Measurements from ENCODE around the gene MYRIP. TPM values are rescaled to one million over a fixed set of nuclear protein-coding genes. Genes with fewer than 3 reads are reported as not detected.

MYRIP gene
- polyA plus RNA-seq, 3 donors = not detected

GRCh38 chr3:39978308-39978707 lies 168.9 kb downstream of the MYRIP start:
- peaks cover 0 to 4% (median 2%) of the 10 kb centered on the region in 7 donors for H3K9me3 Mint-ChIP-seq
- Histone ChIP-seq H3K9ac (ENCODE audit: insufficient read depth, low read length, poor library complexity, severe bottlenecking) (no peak overlapping the region), H3K4me2 (replicated peaks; ENCODE audit: extremely low read depth, low read length, poor library complexity, severe bottlenecking) (no peak overlapping the region), H3K4me3 (replicated peaks in 1 of 3; ENCODE audit: low read depth in 2 of 3, low read length in 3 of 3) (no peak overlapping the region), H3K79me2 (ENCODE audit: insufficient read depth, low read length) (no peaks in the 10 kb centered on the region), H2AFZ (ENCODE audit: insufficient read depth, low read depth, low read length, poor library complexity, severe bottlenecking) (no peak overlapping the region), H3K9me3 (replicated peaks in 1 of 2; ENCODE audit: control insufficient read depth in 1 of 2, insufficient read depth in 1 of 2, low read length in 2 of 2) (no peaks in the 10 kb centered on the region), H3K27me3 (ENCODE audit: control insufficient read depth in 2 of 2, insufficient read depth in 2 of 2, low read length in 2 of 2) (no peaks in the 10 kb centered on the region), H4K20me1 (ENCODE audit: insufficient read depth, low read length) (no peaks in the 10 kb centered on the region), H3K36me3 (replicated peaks in 1 of 2; ENCODE audit: control insufficient read depth in 1 of 2, insufficient read depth in 2 of 2, low read length in 2 of 2) (no peaks in the 10 kb centered on the region), H3K4me1 (ENCODE audit: control insufficient read depth in 1 of 2, insufficient read depth in 2 of 2, low read length in 2 of 2) (no peaks in the 10 kb centered on the region), H3K27ac (ENCODE audit: low read depth in 1 of 2, low read length in 2 of 2) (no peak overlapping the region)
- no peak for DNase-seq
- no peaks in the 10 kb centered on the region for H3K36me3 Mint-ChIP-seq
- intact Hi-C loops (cut with micrococcal nuclease) = no loop called here
- no peak for TF ChIP-seq CTCF (IDR thresholded peaks at IDR 0.05)
- 88% methylated on average over 1 of the region's 3 CpGs for WGBS (ENCODE audit: insufficient coverage)
- H3K27ac Mint-ChIP-seq = no peak overlapping the region
- peaks cover 0 to 7% (median 0%) of the 10 kb centered on the region in 3 donors for H3K27me3 Mint-ChIP-seq (ENCODE audit: low read depth in 3 of 3)
- H3K4me1 Mint-ChIP-seq = no peaks in the 10 kb centered on the region
- no peak overlapping the region for H3K4me3 Mint-ChIP-seq

- H3K4me1 Mint-ChIP-seq = no peaks in the 10 kb centered on the region
- Histone ChIP-seq H3K27me3 (ENCODE audit: control insufficient read depth in 2 of 2, insufficient read depth in 2 of 2, low read length in 2 of 2) (no peaks in the 10 kb centered on the region), H3K9me3 (replicated peaks in 1 of 2; ENCODE audit: control insufficient read depth in 1 of 2, insufficient read depth in 1 of 2, low read length in 2 of 2) (no peaks in the 10 kb centered on the region), H3K36me3 (replicated peaks in 1 of 2; ENCODE audit: control insufficient read depth in 1 of 2, insufficient read depth in 2 of 2, low read length in 2 of 2) (no peaks in the 10 kb centered on the region), H3K4me1 (ENCODE audit: control insufficient read depth in 1 of 2, insufficient read depth in 2 of 2, low read length in 2 of 2) (no peaks in the 10 kb centered on the region), H2AFZ (ENCODE audit: insufficient read depth, low read depth, low read length, poor library complexity, severe bottlenecking) (no peak overlapping the region), H3K4me3 (replicated peaks in 1 of 3; ENCODE audit: low read depth in 2 of 3, low read length in 3 of 3) (no peak overlapping the region), H4K20me1 (ENCODE audit: insufficient read depth, low read length) (no peaks in the 10 kb centered on the region), H3K79me2 (ENCODE audit: insufficient read depth, low read length) (no peaks in the 10 kb centered on the region), H3K9ac (ENCODE audit: insufficient read depth, low read length, poor library complexity, severe bottlenecking) (no peak overlapping the region), H3K4me2 (replicated peaks; ENCODE audit: extremely low read depth, low read length, poor library complexity, severe bottlenecking) (no peak overlapping the region), H3K27ac (ENCODE audit: low read depth in 1 of 2, low read length in 2 of 2) (no peak overlapping the region)
- TF ChIP-seq CTCF (IDR thresholded peaks at IDR 0.05) = no peak
- H3K27ac Mint-ChIP-seq = no peak overlapping the region
- H3K27me3 Mint-ChIP-seq (ENCODE audit: low read depth in 3 of 3) = peaks cover 0 to 3% (median 0%) of the 10 kb centered on the region in 3 donors
- no peak overlapping the region for H3K4me3 Mint-ChIP-seq
- no peak for DNase-seq
- peaks cover 0 to 2% (median 0%) of the 10 kb centered on the region in 7 donors for H3K9me3 Mint-ChIP-seq
- no peaks in the 10 kb centered on the region for H3K36me3 Mint-ChIP-seq
- intact Hi-C loops (cut with micrococcal nuclease) = no loop called here
- 92% methylated on average over 4 of the region's 4 CpGs for WGBS (ENCODE audit: insufficient coverage)
Observed at GRCh38 chr3:39980058-39980457, 170.6 kb downstream of the MYRIP start.
